HCT116 (cell line): ENCODE results near the gene MYRF. TPM values are rescaled to one million over a fixed set of nuclear protein-coding genes. Genes with fewer than 3 reads are reported as not detected.

ENCODE experiments used
- ATAC-seq: fragments of 200-7000 bp; cut with Tn5 transposase; 2 replicates; pipeline ENCODE4 v1.9.1; 2020; ENCODE audit warnings: mild to moderate bottlenecking, moderate library complexity
- BruUV-seq: library from RNA; stranded (reverse); fragments of 400-500 nt; replicated peaks from 2 replicates; lab custom pipeline; 2021; lab: Mats Ljungman, UMichigan
- CTCF ChIA-PET: fragments of 300-600 bp; sonication (Branson Sonifier 250); formaldehyde crosslinking; loops from one replicate; lab custom pipeline; 2021; ENCODE audit warnings: antibody characterized with exemption; lab: Charles Lee
- POLR2A ChIA-PET: fragments of 300-600, 350-600 bp; sonication (Branson Sonifier 250); formaldehyde crosslinking; loops from one replicate; lab custom pipeline; 2021; ENCODE audit warnings: antibody characterized with exemption; lab: Charles Lee
- RAD21 ChIA-PET, 2 experiments: fragments of 300-600 bp; sonication (Branson Sonifier 250); formaldehyde crosslinking; loops; one replicate each; lab custom pipeline; 2023; ENCODE audit warnings: low total read pairs in 2 of 2; ENCODE audit not compliant: uncharacterized antibody in 2 of 2, unreplicated experiment in 2 of 2, low non-redundant PET in 1 of 2; lab: Charles Lee
- DNase-seq: peaks from one replicate; pipeline ENCODE4 v3.0.0-alpha.2; 2010; ENCODE audit warnings: low read depth, low spot score
- H2AFZ ChIP-seq: fragments of 200-600 bp; shearing (Covaris generic), sonication (generic); 2 replicates; pipeline ENCODE4 v1.6.1; 2017; ENCODE audit warnings: low read depth, mixed run types, mixed read lengths, antibody characterized with exemption, low read length; ENCODE audit not compliant: poor library complexity, severe bottlenecking
- H3K27ac ChIP-seq: 2 replicates; pipeline ENCODE4 v1.5.1; 2012; ENCODE audit warnings: low read depth, low read length
- H3K27me3 ChIP-seq: fragments of 200-600 bp; sonication (generic); 2 replicates; pipeline ENCODE4 v1.6.1; 2016; ENCODE audit warnings: mixed run types, low read length, mixed read lengths; ENCODE audit not compliant: insufficient read depth
- H3K36me3 ChIP-seq, 2 experiments: fragments of 200-500 bp in 1 of 2; fragments of 200-600 bp in 1 of 2; sonication (Bioruptor generic) in 1 of 2; sonication (generic) in 1 of 2; 2 replicates each; pipeline versions ENCODE4 v1.5.1 to v1.6.1; 2014 to 2016; ENCODE audit warnings: low read length in 2 of 2, inconsistent platforms in 1 of 2, mixed read lengths in 1 of 2, mixed run types in 1 of 2; ENCODE audit not compliant: insufficient read depth in 2 of 2, control insufficient read depth in 1 of 2
- H3K4me1 ChIP-seq, 2 experiments: fragments of 200-600 bp in 1 of 2; sonication (generic) in 1 of 2; 2 replicates each; pipeline versions ENCODE4 v1.5.1 to v1.6.1; 2012 to 2017; ENCODE audit warnings: low read length in 2 of 2, inconsistent platforms in 1 of 2, mild to moderate bottlenecking in 1 of 2, mixed read lengths in 1 of 2, mixed run types in 1 of 2, moderate library complexity in 1 of 2; ENCODE audit not compliant: insufficient read depth in 2 of 2, control insufficient read depth in 1 of 2
- H3K4me2 ChIP-seq: fragments of 200-600 bp; sonication (generic); 2 replicates; pipeline ENCODE4 v1.6.1; 2017; ENCODE audit warnings: mixed run types, low read length, mixed read lengths
- H3K4me3 ChIP-seq, 2 experiments: fragments of 200-600 bp in 1 of 2; sonication (generic) in 1 of 2; replicated peaks in 1 of 2; 2 replicates each; pipeline ENCODE4 v1.5.1; 2011 to 2016; ENCODE audit warnings: low read length in 2 of 2, control low read depth in 1 of 2, low read depth in 1 of 2, mild to moderate bottlenecking in 1 of 2, mixed read lengths in 1 of 2, mixed run types in 1 of 2
- H3K79me2 ChIP-seq: fragments of 200-600 bp; sonication (generic); 2 replicates; pipeline ENCODE4 v1.6.1; 2017; ENCODE audit warnings: mild to moderate bottlenecking, mixed run types, low read length, moderate library complexity, mixed read lengths; ENCODE audit not compliant: insufficient read depth
- H3K9ac ChIP-seq: fragments of 200-600 bp; sonication (generic); 2 replicates; pipeline ENCODE4 v1.6.1; 2016; ENCODE audit warnings: low read length, mixed read lengths
- H3K9me2 ChIP-seq: fragments of 200-600 bp; sonication (generic), shearing (Covaris generic); 2 replicates; pipeline ENCODE4 v1.6.1; 2017; ENCODE audit warnings: mixed run types, mild to moderate bottlenecking, moderate library complexity; ENCODE audit not compliant: insufficient read depth
- H3K9me3 ChIP-seq, 2 experiments: fragments of 200-500 bp in 1 of 2; fragments of 200-600 bp in 1 of 2; sonication (Bioruptor generic) in 1 of 2; sonication (generic) in 1 of 2; 2 replicates each; pipeline ENCODE4 v1.6.1; 2014 to 2017; ENCODE audit warnings: low read length in 2 of 2, mixed read lengths in 2 of 2, inconsistent platforms in 1 of 2, low read depth in 1 of 2, mild to moderate bottlenecking in 1 of 2, mixed run types in 1 of 2, moderate library complexity in 1 of 2; ENCODE audit not compliant: control insufficient read depth in 1 of 2, insufficient read depth in 1 of 2
- H4K20me1 ChIP-seq: fragments of 200-600 bp; sonication (generic), shearing (Covaris generic); 2 replicates; pipeline ENCODE4 v1.6.1; 2017; ENCODE audit warnings: mixed run types, mild to moderate bottlenecking, moderate library complexity; ENCODE audit not compliant: insufficient read depth
- CBX3 ChIP-seq: IDR thresholded peaks from 2 replicates; pipeline ENCODE4 v1.6.1; 2012; ENCODE audit warnings: low read depth
- CEBPB ChIP-seq: IDR thresholded peaks from 2 replicates; pipeline ENCODE4 v1.6.1; 2012; ENCODE audit warnings: low read depth
- ELF1 ChIP-seq: IDR thresholded peaks from 2 replicates; pipeline ENCODE4 v1.6.1; 2012; ENCODE audit warnings: low read depth, borderline replicate concordance
- EZH2 ChIP-seq: fragments of 200-600 bp; sonication (generic); IDR thresholded peaks from 2 replicates; pipeline ENCODE4 v1.6.1; 2017; ENCODE audit warnings: antibody characterized with exemption, mixed run types
- JUND ChIP-seq: IDR thresholded peaks from 2 replicates; pipeline ENCODE4 v1.6.1; 2012
- POLR2A ChIP-seq: IDR thresholded peaks from 2 replicates; pipeline ENCODE4 v1.7.0; 2011; ENCODE audit warnings: borderline replicate concordance; ENCODE audit not compliant: insufficient read depth, insufficient read length; ENCODE audit errors: extremely low read depth
- POLR2AphosphoS5 ChIP-seq: IDR thresholded peaks from 2 replicates; pipeline ENCODE4 v1.6.1; 2011; ENCODE audit warnings: mild to moderate bottlenecking, low read depth, low read length, moderate library complexity
- RAD21 ChIP-seq: IDR thresholded peaks from 2 replicates; pipeline ENCODE4 v1.6.1; 2012; ENCODE audit warnings: low read depth, mild to moderate bottlenecking
- SIN3A ChIP-seq: IDR thresholded peaks from 2 replicates; pipeline ENCODE4 v1.6.1; 2012; ENCODE audit warnings: low read depth
- TCF7L2 ChIP-seq: IDR thresholded peaks from 2 replicates; pipeline ENCODE4 v1.7.0; 2011; ENCODE audit warnings: borderline replicate concordance, inconsistent platforms; ENCODE audit not compliant: insufficient read depth, insufficient read length; ENCODE audit errors: extremely low read depth
- ZFX ChIP-seq: fragments of 450-650 bp; IDR thresholded peaks from 2 replicates; pipeline ENCODE4 v1.6.1; 2017
- ZNF274 ChIP-seq: fragments of 200-500 bp; sonication (Bioruptor generic); IDR thresholded peaks from 2 replicates; pipeline ENCODE4 v1.6.1; 2014; ENCODE audit warnings: mild to moderate bottlenecking, low read depth, low read length, inconsistent platforms
- intact Hi-C: fragments of 100-400 bp; cut with micrococcal nuclease; formaldehyde crosslinking; loops from 2 replicates; pipeline ENCODE4 v1.10.0; 2022
- total RNA-seq: library from RNA; stranded (reverse); gene quantifications from one replicate; pipeline ENCODE4 v1.2.1, GENCODE V29; 2021; ENCODE audit not compliant: unreplicated experiment
- TF ChIP-seq, protein P1 (sequence below): IDR thresholded peaks from 2 replicates; pipeline ENCODE4 v1.6.1; 2012
- TF ChIP-seq, protein P2 (sequence below): IDR thresholded peaks from 2 replicates; pipeline ENCODE4 v1.6.1; 2012
- TF ChIP-seq, protein P3 (sequence below), 3 experiments: fragments of 200-600 bp in 1 of 3; sonication (generic) in 1 of 3; IDR thresholded peaks in 2 of 3; conservative IDR thresholded peaks in 1 of 3; 2 replicates each; pipeline ENCODE4 v1.5.1; 2012 to 2017; ENCODE audit warnings: low read depth in 2 of 3, low read length in 2 of 3, antibody characterized with exemption in 1 of 3, borderline replicate concordance in 1 of 3, control low read depth in 1 of 3, mild to moderate bottlenecking in 1 of 3, mixed read lengths in 1 of 3, mixed run types in 1 of 3, moderate library complexity in 1 of 3; ENCODE audit not compliant: insufficient read depth in 1 of 3

MYRF gene
- total RNA-seq, 1 experiment from 2014 or later: 52.3 TPM

DNA sequence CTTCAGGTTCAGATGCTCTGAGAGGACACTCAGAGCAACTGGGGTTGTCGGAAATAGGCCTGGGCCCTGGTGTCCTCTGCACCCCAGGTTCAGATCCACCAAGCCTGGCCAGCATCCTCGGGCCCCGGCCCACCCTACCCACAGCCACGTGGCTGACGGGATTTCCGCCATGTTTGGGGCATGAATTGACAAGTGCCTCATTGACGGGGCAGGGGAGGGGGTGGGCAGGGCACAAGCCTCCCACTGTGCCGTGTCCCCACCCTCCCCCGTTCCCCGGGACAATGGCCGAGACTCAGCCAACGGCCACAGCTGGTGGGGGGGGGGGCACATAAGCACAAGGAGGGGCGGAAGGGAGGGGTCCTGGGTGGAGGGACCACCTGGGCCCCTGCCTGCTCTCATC is 8.5 kb downstream of the MYRF start:
- TF ChIP-seq POLR2A (no peak), ZFX (no peak), ELF1 (no peak), ZNF274 (no peak), JUND (no peak), EZH2 (no peak), TCF7L2 (no peak), RAD21 (no peak), POLR2AphosphoS5 (no peak), CBX3 (no peak), SIN3A (no peak), CEBPB (no peak)
- TF ChIP-seq, protein P1, sequence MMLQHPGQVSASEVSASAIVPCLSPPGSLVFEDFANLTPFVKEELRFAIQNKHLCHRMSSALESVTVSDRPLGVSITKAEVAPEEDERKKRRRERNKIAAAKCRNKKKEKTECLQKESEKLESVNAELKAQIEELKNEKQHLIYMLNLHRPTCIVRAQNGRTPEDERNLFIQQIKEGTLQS: no peak
- TF ChIP-seq, protein P2, sequence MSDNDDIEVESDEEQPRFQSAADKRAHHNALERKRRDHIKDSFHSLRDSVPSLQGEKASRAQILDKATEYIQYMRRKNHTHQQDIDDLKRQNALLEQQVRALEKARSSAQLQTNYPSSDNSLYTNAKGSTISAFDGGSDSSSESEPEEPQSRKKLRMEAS: no peak
- TF ChIP-seq, protein P3, sequence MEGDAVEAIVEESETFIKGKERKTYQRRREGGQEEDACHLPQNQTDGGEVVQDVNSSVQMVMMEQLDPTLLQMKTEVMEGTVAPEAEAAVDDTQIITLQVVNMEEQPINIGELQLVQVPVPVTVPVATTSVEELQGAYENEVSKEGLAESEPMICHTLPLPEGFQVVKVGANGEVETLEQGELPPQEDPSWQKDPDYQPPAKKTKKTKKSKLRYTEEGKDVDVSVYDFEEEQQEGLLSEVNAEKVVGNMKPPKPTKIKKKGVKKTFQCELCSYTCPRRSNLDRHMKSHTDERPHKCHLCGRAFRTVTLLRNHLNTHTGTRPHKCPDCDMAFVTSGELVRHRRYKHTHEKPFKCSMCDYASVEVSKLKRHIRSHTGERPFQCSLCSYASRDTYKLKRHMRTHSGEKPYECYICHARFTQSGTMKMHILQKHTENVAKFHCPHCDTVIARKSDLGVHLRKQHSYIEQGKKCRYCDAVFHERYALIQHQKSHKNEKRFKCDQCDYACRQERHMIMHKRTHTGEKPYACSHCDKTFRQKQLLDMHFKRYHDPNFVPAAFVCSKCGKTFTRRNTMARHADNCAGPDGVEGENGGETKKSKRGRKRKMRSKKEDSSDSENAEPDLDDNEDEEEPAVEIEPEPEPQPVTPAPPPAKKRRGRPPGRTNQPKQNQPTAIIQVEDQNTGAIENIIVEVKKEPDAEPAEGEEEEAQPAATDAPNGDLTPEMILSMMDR (IDR thresholded peaks at IDR 0.05 in 2 of 3, conservative IDR thresholded peaks at IDR 0.05 in 1 of 3; ENCODE audit: borderline replicate concordance in 1 of 3, insufficient read depth in 1 of 3, low read depth in 2 of 3, low read length in 2 of 3): no peak
- Histone ChIP-seq H3K27ac (no peak overlapping the region), H3K4me2 (peak overlapping the region; percentile 54), H3K27me3 (no peaks in the 10 kb centered on the region), H3K4me1 (peaks cover 29 to 64% of the 10 kb centered on the region in 2 experiments), H3K9me2 (no peaks in the 10 kb centered on the region), H3K9me3 (no peaks in the 10 kb centered on the region), H3K9ac (no peak overlapping the region), H3K79me2 (peaks cover 42% of the 10 kb centered on the region; the same call in 1 of the 2 replicates), H3K4me3 (no peak overlapping the region), H2AFZ (no peak overlapping the region), H3K36me3 (no peaks in the 10 kb centered on the region), H4K20me1 (no peaks in the 10 kb centered on the region)
- ChIA-PET RAD21 (no interaction called here), POLR2A (no interaction called here), CTCF (interaction anchor here (1.4 to 1.6 kb wide), 3 partner anchors 10 to 13 kb away, joined by 3 to 6 read pairs (median 4); no protein-coding TSS in a partner anchor)
- no TSS peak for BruUV-seq
- ATAC-seq (no peak), DNase-seq (no peak)
- intact Hi-C loops: no loop called here
